Heart left ventricle (tissue), 16 donors: ENCODE measurements around the gene KIT. TPM values are rescaled to one million over a fixed set of nuclear protein-coding genes. Genes with fewer than 3 reads are reported as not detected.

Source experiments
- ATAC-seq, 4 donors: fragments of 200-7000 bp; cut with Tn5 transposase; one replicate each; pipeline ENCODE4 v1.9.1; 2020 to 2022; ENCODE audit warnings: moderate library complexity in 4 of 4, mild to moderate bottlenecking in 3 of 4, moderate number of reproducible peaks in 1 of 4
- DNase-seq, 5 donors: peaks; one replicate each; pipeline ENCODE4 v3.0.0-alpha.2; 2020
- H3K27ac ChIP-seq, 12 donors: fragments of 200-600 bp; sonication (generic) in 4 of 12; one replicate each; pipeline versions ENCODE4 v1.5.0 to v1.8.0; 2016 to 2022; ENCODE audit warnings: mild to moderate bottlenecking in 2 of 12
- H3K27me3 ChIP-seq, 9 donors: fragments of 200-600 bp; sonication (generic) in 2 of 9; one replicate each; pipeline versions ENCODE4 v1.5.1 to v1.8.0; 2016 to 2022; ENCODE audit warnings: mild to moderate bottlenecking in 3 of 9
- H3K36me3 ChIP-seq, 9 donors: fragments of 200-600 bp; sonication (generic) in 2 of 9; one replicate each; pipeline versions ENCODE4 v1.5.0 to v1.8.0; 2018 to 2022; ENCODE audit warnings: mild to moderate bottlenecking in 2 of 9
- H3K4me1 ChIP-seq, 12 donors: fragments of 200-600 bp; sonication (generic) in 4 of 12; one replicate each; pipeline versions ENCODE4 v1.5.0 to v1.8.0; 2016 to 2022; ENCODE audit warnings: mild to moderate bottlenecking in 3 of 12
- H3K4me3 ChIP-seq, 12 donors: fragments of 200-600 bp; sonication (generic) in 4 of 12; one replicate each; pipeline versions ENCODE4 v1.5.0 to v1.8.0; 2017 to 2022; ENCODE audit warnings: mild to moderate bottlenecking in 9 of 12, moderate library complexity in 4 of 12
- H3K9me3 ChIP-seq, 12 donors: fragments of 200-600 bp; sonication (generic) in 4 of 12; one replicate each; pipeline versions ENCODE4 v1.5.0 to v1.8.0; 2016 to 2022; ENCODE audit warnings: mild to moderate bottlenecking in 1 of 12
- POLR2A ChIP-seq, 2 donors: fragments of 450-650 bp; IDR thresholded peaks; one replicate each; pipeline ENCODE4 v1.6.1; 2017; ENCODE audit warnings: antibody characterized with exemption in 2 of 2, mild to moderate bottlenecking in 2 of 2, moderate library complexity in 2 of 2
- WGBS, 4 donors: extraction: QIAGEN DNeasy Blood & Tissue Kit in 2 of 4; methylation state at CpG; one replicate each; pipeline versions ENCODE4 v1.1.5 to v1.1.7; 2013 to 2018; 5-methylcytosine and 5-hydroxymethylcytosine counted together
- intact Hi-C, 10 donors: fragments of 100-400 bp; cut with DNase I; formaldehyde crosslinking; loops; one replicate each; pipeline versions ENCODE4 v1.11.1 to v1.14.2; 2022
- polyA plus RNA-seq, 2 donors: library from polyadenylated mRNA; stranded (reverse); fragments of 200-250 nt; gene quantifications; one replicate each; pipeline ENCODE4 v1.2.3, GENCODE V29; 2013
- total RNA-seq, 9 donors: library from RNA; depleted of rRNA in 2 of 9; stranded (reverse); fragments of >200 nt in 2 of 9; fragmentation: NEBNext Ultra II Directional in 3 of 9; extraction: Animal tissue kit (Norgen Biotek cat#: 25700) in 3 of 9; gene quantifications; one replicate each; pipeline versions ENCODE4 v1.1.0 to v1.2.4, GENCODE V29; 2016 to 2023
- TF ChIP-seq, protein P1 (sequence below), 12 donors: fragments of 200-600 bp; sonication (generic) in 4 of 12; IDR thresholded peaks; one replicate each; pipeline versions ENCODE4 v1.5.0 to v1.8.0; 2018 to 2022; ENCODE audit warnings: antibody characterized with exemption in 12 of 12, mild to moderate bottlenecking in 5 of 12
- donor health status: ischemic (EF 13 %, LVEDD 7.1; RV severe dilation, severe dysfunction).
- donor health status: healthy with polysubstance abuse.
- donor health status: DM: no; HTN: yes; CAD: no.
- donor health status: DM: no; HTN: no; CAD: no.
- donor health status: ischemic (EF 25% LVEDD 6.9; RV normal size, moderate dysfunction).
- donor health status: ischemic (EF 25% LVEDD 5.7; RV mildly dilated, moderate dysfunction).
- donor health status: healthy.
- donor health status: DM: yes; HTN: yes; CAD: no.
- donor health status: ischemic (EF 35%, LVEDD 5.7; RV mildly dilated, moderate dysfunction).
- donor health status: nonischemic (EF 11% LVEDD 7.7; RV severe dilation, severe dysfunction).
- donor health status: DM: yes; HTN: yes; CAD: no.
- donor health status: PGD.
- donor health status: ischemic (EF 29% LVEDD 5.4; RV normal size, mild dysfunction).
- donor health status: nonischemic (EF 23%, LVEDD 6.1; RV moderate dilation, normal function).

The KIT gene
- total and polyA plus RNA-seq, 11 donors, result 0.08 to 4.7 (median 1.7) TPM

DNA sequence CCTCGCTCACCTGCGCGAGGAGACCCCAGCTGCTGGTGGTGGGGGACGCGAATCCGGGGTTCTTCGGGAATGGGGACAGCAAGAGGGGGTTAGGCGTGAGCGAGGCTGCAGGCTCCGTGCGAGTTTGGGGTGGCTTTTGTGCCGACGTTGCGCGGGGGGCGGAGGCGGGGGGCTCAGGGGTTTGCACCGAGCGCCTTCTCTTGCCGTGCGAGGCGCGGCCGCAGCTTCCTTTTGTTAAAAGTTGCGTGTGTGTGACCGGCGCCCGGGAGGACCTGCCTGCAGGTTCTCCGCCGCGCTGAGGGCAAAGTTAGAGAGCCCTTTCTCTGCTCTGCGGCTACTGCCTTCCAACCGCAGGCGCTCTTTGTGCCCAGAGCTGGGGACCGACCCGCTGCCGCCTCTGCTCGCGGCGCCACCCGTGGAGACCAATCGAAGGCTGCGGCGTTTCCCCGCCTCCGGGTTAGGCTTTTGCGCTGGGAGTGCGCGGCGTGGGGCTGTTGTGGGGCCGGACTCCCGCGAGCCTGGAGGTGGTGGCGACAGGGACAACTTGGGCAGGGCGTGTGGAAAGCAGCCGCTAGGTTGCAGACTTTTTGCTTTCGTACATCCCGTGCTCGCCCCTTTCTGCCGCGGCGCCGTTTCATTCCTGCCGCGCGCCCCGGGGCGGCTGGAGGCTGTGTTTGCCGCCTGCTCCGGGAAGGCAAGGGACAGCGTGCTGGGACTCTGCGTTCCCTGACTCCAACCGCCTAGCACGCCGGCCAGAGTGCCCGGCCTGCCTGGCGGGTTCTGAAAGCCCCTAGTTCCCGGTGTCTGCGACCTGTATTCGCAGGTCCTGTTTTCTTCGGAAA is 716 bp downstream of the KIT start:
- no peaks in the 10 kb centered on the region for H3K9me3 ChIP-seq
- intact Hi-C loops, result loop anchor here in 3 of 10 donors (10.0 kb wide), 2 partner anchors 286 to 334 kb away; no protein-coding TSS in a partner anchor
- no peak for TF ChIP-seq POLR2A (IDR thresholded peaks at IDR 0.05)
- TF ChIP-seq, protein P1, sequence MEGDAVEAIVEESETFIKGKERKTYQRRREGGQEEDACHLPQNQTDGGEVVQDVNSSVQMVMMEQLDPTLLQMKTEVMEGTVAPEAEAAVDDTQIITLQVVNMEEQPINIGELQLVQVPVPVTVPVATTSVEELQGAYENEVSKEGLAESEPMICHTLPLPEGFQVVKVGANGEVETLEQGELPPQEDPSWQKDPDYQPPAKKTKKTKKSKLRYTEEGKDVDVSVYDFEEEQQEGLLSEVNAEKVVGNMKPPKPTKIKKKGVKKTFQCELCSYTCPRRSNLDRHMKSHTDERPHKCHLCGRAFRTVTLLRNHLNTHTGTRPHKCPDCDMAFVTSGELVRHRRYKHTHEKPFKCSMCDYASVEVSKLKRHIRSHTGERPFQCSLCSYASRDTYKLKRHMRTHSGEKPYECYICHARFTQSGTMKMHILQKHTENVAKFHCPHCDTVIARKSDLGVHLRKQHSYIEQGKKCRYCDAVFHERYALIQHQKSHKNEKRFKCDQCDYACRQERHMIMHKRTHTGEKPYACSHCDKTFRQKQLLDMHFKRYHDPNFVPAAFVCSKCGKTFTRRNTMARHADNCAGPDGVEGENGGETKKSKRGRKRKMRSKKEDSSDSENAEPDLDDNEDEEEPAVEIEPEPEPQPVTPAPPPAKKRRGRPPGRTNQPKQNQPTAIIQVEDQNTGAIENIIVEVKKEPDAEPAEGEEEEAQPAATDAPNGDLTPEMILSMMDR (IDR thresholded peaks at IDR 0.05), result peak in 10 of 12 donors; percentile 17 to 60 (median 32)
- no peaks in the 10 kb centered on the region for H3K36me3 ChIP-seq
- H3K27ac ChIP-seq, result peak overlapping the region in 8 of 12 donors; percentile 22 to 60 (median 34)
- peaks cover 0 to 33% (median 28%) of the 10 kb centered on the region in 12 donors for H3K4me1 ChIP-seq
- peak; percentile 46 to 75 (median 53) for DNase-seq
- ATAC-seq, result peak; percentile 34 to 84 (median 82)
- WGBS, 4 donors, result 0 to 1% (median 0%) methylated on average over 57 to 81 of the region's 81 CpGs
- peak overlapping the region; percentile 27 to 75 (median 62) for H3K4me3 ChIP-seq
- peaks cover 0 to 38% (median 0%) of the 10 kb centered on the region in 9 donors for H3K27me3 ChIP-seq

DNA sequence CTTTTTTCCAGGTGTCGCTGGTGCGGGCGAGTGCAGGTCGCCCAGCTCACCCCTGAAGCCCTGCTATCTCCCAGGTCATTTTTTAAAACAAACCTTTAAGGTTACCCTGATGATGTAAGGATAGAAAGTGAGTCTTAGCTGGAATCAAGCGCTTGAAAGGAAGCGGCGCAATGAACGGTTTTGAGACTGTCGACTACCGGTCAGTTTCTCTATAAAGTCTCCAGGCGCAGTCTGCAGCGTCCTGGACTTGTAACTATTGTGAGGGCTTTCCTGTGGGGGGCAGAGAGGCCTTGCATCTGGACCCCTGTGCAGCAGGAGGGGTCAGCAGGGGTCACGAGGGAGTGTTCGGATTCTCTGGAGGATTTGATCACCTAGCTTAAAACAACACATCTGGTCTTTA is 1.6 kb downstream of the KIT start:
- H3K4me3 ChIP-seq, result peak overlapping the region; percentile 27 to 75 (median 62)
- ATAC-seq (peak in 3 of 4 donors; percentile 17 to 48 (median 29)), DNase-seq (peak in 1 of 5 donors; percentile 30)
- no peaks in the 10 kb centered on the region for H3K36me3 ChIP-seq
- intact Hi-C loops, result loop anchor here in 3 of 10 donors (10.0 kb wide), 2 partner anchors 285 to 335 kb away; no protein-coding TSS in a partner anchor
- WGBS, 4 donors, result 3 to 5% (median 4%) methylated on average over 14 of the region's 14 CpGs
- H3K9me3 ChIP-seq, result no peaks in the 10 kb centered on the region
- H3K4me1 ChIP-seq, result peaks cover 0 to 33% (median 28%) of the 10 kb centered on the region in 12 donors
- peak overlapping the region in 4 of 12 donors; percentile 34 to 60 (median 48) for H3K27ac ChIP-seq
- TF ChIP-seq POLR2A (IDR thresholded peaks at IDR 0.05), result no peak
- TF ChIP-seq, protein P1 (IDR thresholded peaks at IDR 0.05), result no peak
- H3K27me3 ChIP-seq, result peaks cover 0 to 38% (median 0%) of the 10 kb centered on the region in 9 donors

DNA sequence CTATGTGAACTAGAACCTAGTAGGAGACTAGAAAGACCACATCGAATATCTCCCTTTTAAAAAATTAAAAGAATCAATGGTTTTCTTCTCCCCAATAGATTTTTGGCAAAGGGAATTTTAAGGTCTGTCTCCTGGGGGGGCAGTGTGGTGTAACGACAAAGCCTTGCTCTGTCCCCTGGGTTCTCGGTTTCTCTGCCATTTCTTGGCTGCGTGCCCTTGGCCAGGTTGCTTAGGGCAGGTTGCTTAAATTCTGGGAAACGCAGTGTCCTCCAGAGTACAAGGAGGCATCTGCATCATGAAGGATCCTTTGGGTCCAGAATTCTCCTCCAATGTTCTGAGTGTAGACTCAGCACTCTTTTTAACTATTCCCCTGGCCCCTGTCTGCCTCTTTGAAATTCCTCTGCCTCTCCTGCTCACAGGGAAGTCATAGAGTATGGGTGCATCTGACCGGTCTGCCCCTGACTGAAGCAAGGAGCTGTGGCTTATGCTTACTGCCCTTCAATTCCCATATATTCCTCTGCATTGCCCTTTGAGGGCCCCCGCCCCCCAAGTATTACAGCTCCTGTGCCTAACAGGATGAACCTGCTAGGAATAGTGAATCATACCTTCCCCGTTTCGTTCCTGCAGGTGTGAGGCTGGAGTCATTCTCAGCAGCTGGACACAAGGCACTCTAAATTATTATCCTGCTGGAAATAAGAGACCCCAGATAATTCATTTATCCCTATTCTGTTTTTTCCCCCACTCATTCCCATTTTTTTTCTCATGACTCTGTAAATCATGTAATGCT is 2.2 kb downstream of the KIT start:
- intact Hi-C loops, result loop anchor here in 6 of 10 donors (10.0 kb wide), 4 partner anchors 285 to 335 kb away; no protein-coding TSS in a partner anchor
- H3K27ac ChIP-seq, result peak overlapping the region in 2 of 12 donors; percentile 39 to 56

More for the DNA sequence above, 2.2 kb downstream of the KIT start:
- no peaks in the 10 kb centered on the region for H3K36me3 ChIP-seq
- peaks cover 0 to 33% (median 28%) of the 10 kb centered on the region in 12 donors for H3K4me1 ChIP-seq
- H3K9me3 ChIP-seq, result no peaks in the 10 kb centered on the region
- peaks cover 0 to 38% (median 0%) of the 10 kb centered on the region in 9 donors for H3K27me3 ChIP-seq
- TF ChIP-seq POLR2A (IDR thresholded peaks at IDR 0.05), result no peak
- TF ChIP-seq, protein P1 (IDR thresholded peaks at IDR 0.05), result no peak
- DNase-seq (no peak), ATAC-seq (no peak)
- peak overlapping the region in 9 of 12 donors; percentile 57 to 75 (median 64) for H3K4me3 ChIP-seq
- WGBS, 4 donors, result 40 to 49% (median 42%) methylated on average over 9 of the region's 9 CpGs
